Stimulated activated CD8-positive, alpha-beta memory T cell treated with anti-CD3 and anti-CD28 coated beads, Interleukin-7, amount 100 ng/mL, for 4 hours (primary cell): ENCODE measurements around the gene ZNF335.
"Not testable (repeated sequence)": the region's sequence is repeated elsewhere in the genome, so short reads cannot be mapped to it uniquely, and the experiment has no call there.

ENCODE experiments used
- DNase-seq, 2 donors: peaks; one replicate each; pipeline ENCODE4 v3.0.0-alpha.2; 2020; ENCODE audit warnings: low read depth in 2 of 2

ZNF335 gene

GRCh38 chr20:45934046-45934585, 37.9 kb downstream of the ZNF335 start:
- peak in 1 of 2 donors; percentile 53 for DNase-seq

- peak; percentile 32 to 40 for DNase-seq
Measured at GRCh38 chr20:45933266-45934045, 38.5 kb downstream of the ZNF335 start.

GRCh38 chr20:45931680-45932079, 40.3 kb downstream of the ZNF335 start:
- DNase-seq: not testable (repeated sequence)

GRCh38 chr20:45927071-45927878, 44.7 kb downstream of the ZNF335 start:
- no peak for DNase-seq

- no peak for DNase-seq
Measured at GRCh38 chr20:45926731-45927070, 45.3 kb downstream of the ZNF335 start.

GRCh38 chr20:45925821-45926506, 46.0 kb downstream of the ZNF335 start:
- no peak for DNase-seq

GRCh38 chr20:45924391-45925261, 47.4 kb downstream of the ZNF335 start:
- DNase-seq: no peak

- no peak for DNase-seq
Measured at GRCh38 chr20:45921337-45922189, 50.4 kb downstream of the ZNF335 start.

- no peak for DNase-seq
Measured at GRCh38 chr20:45920462-45921336, 51.3 kb downstream of the ZNF335 start.

GRCh38 chr20:45919542-45920399, 52.2 kb downstream of the ZNF335 start:
- no peak for DNase-seq

- DNase-seq: no peak
Measured at GRCh38 chr20:45918779-45919537, 53.0 kb downstream of the ZNF335 start.

- DNase-seq: no peak
Measured at GRCh38 chr20:45918182-45918737, 53.7 kb downstream of the ZNF335 start.

GRCh38 chr20:45917790-45918141, 54.2 kb downstream of the ZNF335 start:
- no peak for DNase-seq

GRCh38 chr20:45913116-45913515, 58.9 kb downstream of the ZNF335 start:
- DNase-seq: no peak

GRCh38 chr20:45912344-45912682, 59.7 kb downstream of the ZNF335 start:
- no peak for DNase-seq

GRCh38 chr20:45911486-45912343, 60.3 kb downstream of the ZNF335 start, which contains the start of gene PLTP:
Gene PLTP (minus strand): TSS chr20:45912155. CDS start chr20:45911452, 703 bp downstream.
- no peak for DNase-seq
